C4-2B (cell line): ENCODE measurements around the gene SLC25A48.

Source experiments
- H3K27ac ChIP-seq: fragments of 450-650 bp; 2 replicates; pipeline ENCODE4 v1.5.1; 2017
- ZFX ChIP-seq: fragments of 450-650 bp; IDR thresholded peaks from 2 replicates; pipeline ENCODE4 v1.6.1; 2017
- TF ChIP-seq, protein P1 (sequence below): fragments of 450-650 bp; conservative IDR thresholded peaks from 2 replicates; pipeline ENCODE4 v1.5.1; 2017; ENCODE audit warnings: mild to moderate bottlenecking

Gene SLC25A48

DNA sequence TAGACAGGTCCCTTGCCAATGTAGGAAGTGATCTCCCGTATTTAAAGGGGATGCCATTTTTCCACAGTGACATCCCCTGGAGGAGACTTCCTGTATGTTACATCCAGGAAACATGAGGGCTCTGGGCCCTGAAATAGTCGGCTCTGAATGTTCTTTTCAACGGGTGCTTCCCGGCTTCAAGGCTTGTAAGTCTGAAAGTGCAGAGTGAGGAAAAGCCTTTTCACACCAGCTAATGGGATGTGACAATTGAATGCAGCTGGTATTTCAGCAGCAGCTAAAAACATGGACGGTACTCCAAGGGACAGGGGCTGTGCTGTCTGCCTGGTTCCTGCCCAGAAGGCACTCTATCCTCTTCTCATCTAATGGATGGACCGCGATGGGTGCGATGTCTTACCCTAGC lies 59.8 kb downstream of the SLC25A48 start:
- no peak overlapping the region for H3K27ac ChIP-seq
- no peak for TF ChIP-seq ZFX
- TF ChIP-seq, protein P1, sequence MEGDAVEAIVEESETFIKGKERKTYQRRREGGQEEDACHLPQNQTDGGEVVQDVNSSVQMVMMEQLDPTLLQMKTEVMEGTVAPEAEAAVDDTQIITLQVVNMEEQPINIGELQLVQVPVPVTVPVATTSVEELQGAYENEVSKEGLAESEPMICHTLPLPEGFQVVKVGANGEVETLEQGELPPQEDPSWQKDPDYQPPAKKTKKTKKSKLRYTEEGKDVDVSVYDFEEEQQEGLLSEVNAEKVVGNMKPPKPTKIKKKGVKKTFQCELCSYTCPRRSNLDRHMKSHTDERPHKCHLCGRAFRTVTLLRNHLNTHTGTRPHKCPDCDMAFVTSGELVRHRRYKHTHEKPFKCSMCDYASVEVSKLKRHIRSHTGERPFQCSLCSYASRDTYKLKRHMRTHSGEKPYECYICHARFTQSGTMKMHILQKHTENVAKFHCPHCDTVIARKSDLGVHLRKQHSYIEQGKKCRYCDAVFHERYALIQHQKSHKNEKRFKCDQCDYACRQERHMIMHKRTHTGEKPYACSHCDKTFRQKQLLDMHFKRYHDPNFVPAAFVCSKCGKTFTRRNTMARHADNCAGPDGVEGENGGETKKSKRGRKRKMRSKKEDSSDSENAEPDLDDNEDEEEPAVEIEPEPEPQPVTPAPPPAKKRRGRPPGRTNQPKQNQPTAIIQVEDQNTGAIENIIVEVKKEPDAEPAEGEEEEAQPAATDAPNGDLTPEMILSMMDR = no peak

DNA sequence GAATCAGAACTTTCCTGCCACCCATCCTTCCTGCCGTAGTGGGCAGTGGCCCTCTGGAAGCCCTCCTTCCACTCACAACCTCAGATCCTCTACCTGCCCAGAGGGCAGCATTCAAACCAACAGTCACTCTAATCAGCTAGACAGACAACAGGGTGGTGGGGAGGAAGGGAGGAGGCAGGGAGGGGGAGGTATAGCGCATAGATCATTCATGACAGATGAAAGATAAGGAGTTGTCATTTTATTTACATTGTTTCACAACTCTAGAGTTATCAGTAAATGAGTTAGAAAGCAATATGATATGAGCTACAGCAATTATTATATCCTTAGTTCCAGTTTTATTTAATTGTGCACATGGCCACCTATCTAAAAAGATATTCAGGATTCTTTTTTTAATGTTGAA lies 60.3 kb downstream of the SLC25A48 start:
- no peak overlapping the region for H3K27ac ChIP-seq

DNA sequence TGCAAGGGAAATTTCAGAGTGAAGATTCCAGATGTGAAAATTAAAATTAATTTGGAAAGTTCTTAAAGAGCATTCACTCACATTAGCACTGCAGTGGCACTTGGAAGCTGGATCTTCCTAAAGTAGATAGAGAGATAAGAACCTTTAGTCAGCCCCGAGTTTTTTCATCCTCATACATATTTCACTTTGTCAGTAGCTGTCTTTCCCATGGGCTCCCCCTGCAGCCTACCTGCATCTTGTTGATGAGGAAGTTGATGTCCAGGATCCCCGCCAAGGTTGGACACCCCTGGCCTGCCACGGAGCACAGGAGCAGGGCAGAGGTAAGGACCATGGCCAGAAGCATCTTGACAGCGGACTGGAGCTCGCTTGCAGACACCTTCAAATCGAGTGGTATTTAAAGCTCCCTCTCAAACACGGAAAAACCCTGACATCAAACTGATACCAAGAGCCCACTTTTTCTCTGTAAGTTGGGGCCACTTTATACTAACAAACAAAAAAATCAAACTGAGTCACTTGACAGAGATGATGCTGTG lies 61.1 kb downstream of the SLC25A48 start, which contains the start of gene IL9:
Gene IL9 (minus strand): TSS at position 368 of the 533 bp plus-strand sequence. CDS start 25 bp downstream, at position 343.
- no peak for TF ChIP-seq ZFX
- TF ChIP-seq, protein P1 = no peak
- no peak within 1 kb of the TSS for H3K27ac ChIP-seq

More for the DNA sequence above, 60.3 kb downstream of the SLC25A48 start:
- TF ChIP-seq ZFX = no peak
- TF ChIP-seq, protein P1 = no peak

DNA sequence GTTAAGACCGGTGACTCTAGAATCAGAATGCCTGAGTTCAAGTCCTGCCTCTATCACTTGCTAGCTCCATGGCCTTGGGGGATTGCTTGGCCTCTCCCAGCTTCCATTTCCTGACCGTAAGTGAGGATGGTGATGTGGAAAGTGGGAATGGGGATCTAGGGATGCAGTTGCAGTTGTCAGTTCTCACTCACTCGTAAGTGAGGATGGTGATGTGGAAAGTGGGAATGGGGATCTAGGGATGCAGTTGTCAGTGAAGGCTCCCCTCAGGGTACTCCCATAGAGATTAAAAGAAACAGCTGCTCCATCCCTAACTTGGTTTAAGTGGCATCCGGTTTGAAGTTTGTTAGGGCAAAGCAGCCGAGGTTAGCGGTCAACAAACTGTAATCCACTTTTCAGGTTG lies 64.2 kb downstream of the SLC25A48 start:
- H3K27ac ChIP-seq = no peak overlapping the region
- no peak for TF ChIP-seq ZFX
- TF ChIP-seq, protein P1 = no peak

DNA sequence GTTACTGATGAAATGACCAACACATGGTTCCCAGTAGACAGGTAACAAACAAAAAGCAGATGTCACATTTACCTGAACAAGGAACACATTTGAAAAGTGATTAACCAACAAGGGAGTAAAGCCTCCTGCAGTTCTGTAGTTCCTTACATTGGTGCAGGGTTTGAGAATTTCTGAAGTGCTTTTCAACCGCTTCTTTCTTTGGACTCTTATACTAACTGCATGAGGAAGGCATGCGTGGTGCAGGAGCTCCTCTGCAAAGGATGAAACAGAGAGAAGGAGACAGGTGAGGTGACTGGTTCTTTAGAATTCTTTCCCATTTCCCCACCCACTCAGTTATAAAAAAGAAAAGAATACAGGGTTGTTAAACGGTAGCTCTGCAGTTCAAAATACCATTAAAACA lies 65.8 kb downstream of the SLC25A48 start:
- no peak overlapping the region for H3K27ac ChIP-seq
- TF ChIP-seq, protein P1 = no peak
- TF ChIP-seq ZFX = no peak

DNA sequence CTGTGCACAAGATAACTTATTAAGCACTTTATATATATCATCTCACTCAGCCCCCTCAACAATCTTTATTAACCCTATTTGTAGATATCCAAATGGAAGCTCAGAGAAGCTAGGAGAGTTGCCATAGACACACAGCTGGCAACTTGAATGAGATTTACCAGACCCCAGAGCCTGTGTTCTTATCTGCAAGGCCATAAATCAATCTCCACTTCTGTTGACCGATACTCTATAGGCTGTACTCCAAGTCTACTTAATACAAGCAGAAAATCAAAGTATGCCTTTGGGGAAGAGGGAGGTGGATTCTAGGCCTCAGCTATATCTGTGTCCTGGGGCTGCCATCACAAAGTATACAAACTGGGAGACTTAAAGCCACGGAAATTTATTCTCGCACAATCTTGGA lies 67.2 kb downstream of the SLC25A48 start:
- TF ChIP-seq ZFX = no peak
- TF ChIP-seq, protein P1 = no peak
- H3K27ac ChIP-seq = no peak overlapping the region

DNA sequence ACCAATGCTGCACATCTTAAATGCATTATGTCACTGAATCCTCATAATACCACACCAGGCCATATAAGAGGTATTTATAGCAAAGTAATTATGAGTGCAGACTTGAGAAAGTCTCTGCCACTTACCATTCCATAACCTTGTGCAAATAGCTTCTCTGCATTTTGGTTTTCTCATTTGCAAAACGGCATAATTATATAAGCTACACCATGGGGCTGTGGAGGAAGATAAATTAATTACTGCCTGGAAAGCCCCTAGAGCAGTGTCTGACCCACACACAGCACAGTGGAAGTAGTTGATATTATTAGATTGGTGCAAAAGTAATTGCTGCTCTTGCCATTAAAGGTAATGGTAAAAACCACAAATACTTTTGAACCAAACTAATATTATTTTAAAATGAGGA lies 70.7 kb downstream of the SLC25A48 start:
- H3K27ac ChIP-seq = no peak overlapping the region
- no peak for TF ChIP-seq ZFX
- TF ChIP-seq, protein P1 = no peak
